Tibial nerve (tissue), 3 donors: ENCODE data around the gene CD34.
A peak's percentile ranks its signal among the peaks of the same experiment; 100 is the strongest.

ENCODE experiments used
- POLR2A ChIP-seq, 2 donors: fragments of 450-650 bp; IDR thresholded peaks; one replicate each; pipeline ENCODE4 v1.6.1; 2017; ENCODE audit warnings: antibody characterized with exemption in 2 of 2, mild to moderate bottlenecking in 2 of 2, moderate library complexity in 2 of 2
- TF ChIP-seq, protein P1 (sequence below), 5 experiments: fragments of 200-600 bp in 3 of 5; fragments of 450-650 bp in 2 of 5; sonication (generic) in 3 of 5; IDR thresholded peaks; one replicate each; pipeline ENCODE4 v1.5.1; 2016 to 2019; ENCODE audit warnings: antibody characterized with exemption in 5 of 5, mild to moderate bottlenecking in 3 of 5, moderate library complexity in 2 of 5

DNA sequence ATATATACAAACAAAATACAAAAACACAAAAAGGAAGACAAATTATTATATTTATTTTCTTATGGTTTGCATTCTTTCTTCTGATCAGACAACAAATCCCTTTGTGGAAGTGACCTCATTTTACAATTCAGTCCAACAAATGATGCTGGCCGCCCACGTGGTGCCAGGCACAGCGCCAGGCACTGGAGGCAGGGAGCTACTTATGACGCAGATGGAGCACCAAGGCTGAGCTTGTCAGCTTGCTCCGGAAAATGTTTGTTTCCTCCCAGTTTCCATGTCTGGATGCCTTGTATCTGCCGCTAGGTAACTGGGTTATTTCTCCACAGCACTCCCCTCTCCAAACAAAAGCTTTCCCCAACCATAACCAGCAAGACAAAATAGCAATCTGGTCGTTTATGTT is 30.7 kb upstream of the CD34 start:
- TF ChIP-seq, protein P1, sequence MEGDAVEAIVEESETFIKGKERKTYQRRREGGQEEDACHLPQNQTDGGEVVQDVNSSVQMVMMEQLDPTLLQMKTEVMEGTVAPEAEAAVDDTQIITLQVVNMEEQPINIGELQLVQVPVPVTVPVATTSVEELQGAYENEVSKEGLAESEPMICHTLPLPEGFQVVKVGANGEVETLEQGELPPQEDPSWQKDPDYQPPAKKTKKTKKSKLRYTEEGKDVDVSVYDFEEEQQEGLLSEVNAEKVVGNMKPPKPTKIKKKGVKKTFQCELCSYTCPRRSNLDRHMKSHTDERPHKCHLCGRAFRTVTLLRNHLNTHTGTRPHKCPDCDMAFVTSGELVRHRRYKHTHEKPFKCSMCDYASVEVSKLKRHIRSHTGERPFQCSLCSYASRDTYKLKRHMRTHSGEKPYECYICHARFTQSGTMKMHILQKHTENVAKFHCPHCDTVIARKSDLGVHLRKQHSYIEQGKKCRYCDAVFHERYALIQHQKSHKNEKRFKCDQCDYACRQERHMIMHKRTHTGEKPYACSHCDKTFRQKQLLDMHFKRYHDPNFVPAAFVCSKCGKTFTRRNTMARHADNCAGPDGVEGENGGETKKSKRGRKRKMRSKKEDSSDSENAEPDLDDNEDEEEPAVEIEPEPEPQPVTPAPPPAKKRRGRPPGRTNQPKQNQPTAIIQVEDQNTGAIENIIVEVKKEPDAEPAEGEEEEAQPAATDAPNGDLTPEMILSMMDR (IDR thresholded peaks at IDR 0.05) = peak in 1 of 5 experiments; percentile 16
- no peak for TF ChIP-seq POLR2A (IDR thresholded peaks at IDR 0.05)
